A549 (cell line): ENCODE data around the gene SLC25A47. TPM values are rescaled to one million over a fixed set of nuclear protein-coding genes. Genes with fewer than 3 reads are reported as not detected.

Source experiments
- ATAC-seq, 2 experiments: fragments of 200-7000 bp in 1 of 2; fragments of >200 bp in 1 of 2; cut with Nextera tagmentation in 1 of 2; cut with Tn5 transposase in 1 of 2; 3 replicates each; pipeline versions ENCODE4 v1.8.0 to v1.9.1; 2018 to 2020; ENCODE audit warnings: mild to moderate bottlenecking in 1 of 2, moderate library complexity in 1 of 2
- CTCF ChIA-PET: fragments of 300-600 bp; sonication (Branson Sonifier 250); formaldehyde crosslinking; extraction: SDS; loops from one replicate; lab custom pipeline; 2021; ENCODE audit warnings: antibody characterized with exemption, inconsistent platforms; lab: Yijun Ruan, JAX
- POLR2A ChIA-PET: fragments of 350-600 bp; formaldehyde crosslinking; extraction: SDS; loops from one replicate; lab custom pipeline; 2021; ENCODE audit warnings: antibody characterized with exemption, inconsistent platforms; lab: Yijun Ruan, JAX
- DNase-seq, 2 experiments: peaks; one replicate each; pipeline versions ENCODE4 v3.0.0 to v3.0.0-alpha.2; 2011 to 2016; ENCODE audit warnings: low read depth in 1 of 2, low spot score in 1 of 2
- FAIRE-seq: peaks from 2 replicates; lab custom pipeline; 2011; peaks lifted over from hg19 to GRCh38; lab: Jason Lieb, UNC
- H3K27ac ChIP-seq, 2 experiments: fragments of >200 bp; sonication (Bioruptor Twin); formaldehyde crosslinking; 3 replicates each; pipeline ENCODE4 v1.5.1; 2016 to 2017
- H3K4me1 ChIP-seq: fragments of >200 bp; sonication (Bioruptor Twin); formaldehyde crosslinking; 3 replicates; pipeline ENCODE4 v1.6.1; 2016
- H3K4me2 ChIP-seq: fragments of >200 bp; sonication (Bioruptor Twin); formaldehyde crosslinking; 3 replicates; pipeline ENCODE4 v1.6.1; 2016
- H3K4me3 ChIP-seq: fragments of >200 bp; sonication (Bioruptor Twin); formaldehyde crosslinking; 3 replicates; pipeline ENCODE4 v1.5.1; 2016
- H3K9me3 ChIP-seq: fragments of >200 bp; sonication (Bioruptor Twin); formaldehyde crosslinking; 3 replicates; pipeline ENCODE4 v1.6.1; 2016
- CEBPB ChIP-seq, 2 experiments: fragments of >200 bp in 1 of 2; sonication (Bioruptor Twin) in 1 of 2; formaldehyde crosslinking in 1 of 2; IDR thresholded peaks; 2 replicates each; pipeline ENCODE4 v1.6.1; 2012 to 2016
- CHD2 ChIP-seq: fragments of 150-350 bp; IDR thresholded peaks from 2 replicates; pipeline ENCODE4 v1.6.1; 2014; ENCODE audit warnings: low read length; ENCODE audit not compliant: partially characterized antibody
- CHD4 ChIP-seq: fragments of 200-600 bp; sonication (generic); IDR thresholded peaks from 2 replicates; pipeline ENCODE4 v1.6.1; 2016; ENCODE audit warnings: antibody characterized with exemption, mild to moderate bottlenecking, borderline replicate concordance
- ESRRA ChIP-seq: fragments of 150-350 bp; IDR thresholded peaks from 2 replicates; pipeline ENCODE4 v1.6.1; 2014; ENCODE audit warnings: mild to moderate bottlenecking, low read length, borderline replicate concordance
- FOXS1 ChIP-seq: fragments of 250-450 bp; sonication (Bioruptor Pico); IDR thresholded peaks from 2 replicates; pipeline ENCODE4 v1.5.0; 2020; ENCODE audit warnings: mild to moderate bottlenecking, moderate library complexity
- GATA3 ChIP-seq: IDR thresholded peaks from 2 replicates; pipeline ENCODE4 v1.6.1; 2012; ENCODE audit warnings: borderline replicate concordance
- HOXA7 ChIP-seq: fragments of 250-450 bp; sonication (Bioruptor Pico); IDR thresholded peaks from 2 replicates; pipeline ENCODE4 v1.5.0; 2020; ENCODE audit warnings: mild to moderate bottlenecking, moderate library complexity
- JUN ChIP-seq, 2 experiments: fragments of >200 bp; sonication (Bioruptor Twin); formaldehyde crosslinking; IDR thresholded peaks; 2 replicates in 1 of 2; 3 replicates in 1 of 2; pipeline ENCODE4 v1.6.1; 2016 to 2017
- JUNB ChIP-seq: fragments of >200 bp; sonication (Bioruptor Twin); formaldehyde crosslinking; IDR thresholded peaks from 2 replicates; pipeline ENCODE4 v1.6.1; 2016
- MAZ ChIP-seq: fragments of 150-350 bp; IDR thresholded peaks from 2 replicates; pipeline ENCODE4 v1.6.1; 2014; ENCODE audit warnings: antibody characterized with exemption, low read depth, low read length, borderline replicate concordance
- MYC ChIP-seq: IDR thresholded peaks from 2 replicates; pipeline ENCODE4 v1.6.1; 2012; ENCODE audit warnings: mild to moderate bottlenecking, inconsistent platforms, low read length, improper control_type of control experiment, borderline replicate concordance
- NFE2L2 ChIP-seq: fragments of 150-350 bp; conservative IDR thresholded peaks from 2 replicates; pipeline ENCODE4 v1.6.1; 2014; ENCODE audit warnings: low read length
- PHF8 ChIP-seq: fragments of 200-600 bp; sonication (generic); IDR thresholded peaks from 2 replicates; pipeline ENCODE4 v1.6.1; 2016; ENCODE audit warnings: low read depth, mild to moderate bottlenecking, antibody characterized with exemption, moderate library complexity, borderline replicate concordance
- POLR2A ChIP-seq: IDR thresholded peaks from 2 replicates; pipeline ENCODE4 v1.6.1; 2012; ENCODE audit warnings: mild to moderate bottlenecking, low read length
- POLR2AphosphoS2 ChIP-seq: conservative IDR thresholded peaks from 2 replicates; pipeline ENCODE4 v1.6.1; 2012; ENCODE audit warnings: low read length, improper control_type of control experiment, inconsistent platforms
- RAD21 ChIP-seq, 2 experiments: fragments of >200 bp in 1 of 2; sonication (Bioruptor Twin) in 1 of 2; formaldehyde crosslinking in 1 of 2; IDR thresholded peaks in 1 of 2; conservative IDR thresholded peaks in 1 of 2; 2 replicates in 1 of 2; 3 replicates in 1 of 2; pipeline ENCODE4 v1.6.1; 2012 to 2018; ENCODE audit warnings: inconsistent platforms in 1 of 2
- RARB ChIP-seq: fragments of 250-450 bp; sonication (Bioruptor Pico); IDR thresholded peaks from 2 replicates; pipeline ENCODE4 v1.8.0; 2021; ENCODE audit warnings: mild to moderate bottlenecking, moderate library complexity
- RCOR1 ChIP-seq: fragments of 150-350 bp; IDR thresholded peaks from 2 replicates; pipeline ENCODE4 v1.6.1; 2014; ENCODE audit warnings: antibody characterized with exemption, low read length, low read depth
- RFX5 ChIP-seq: fragments of 450-650 bp; IDR thresholded peaks from 2 replicates; pipeline ENCODE4 v1.7.1; 2014; ENCODE audit warnings: antibody characterized with exemption, mild to moderate bottlenecking, moderate library complexity
- TFCP2L1 ChIP-seq: fragments of 250-450 bp; sonication (Bioruptor Pico); IDR thresholded peaks from 2 replicates; pipeline ENCODE4 v1.5.0; 2021; ENCODE audit warnings: mild to moderate bottlenecking
- TP53 ChIP-seq: fragments of 250-450 bp; sonication (Bioruptor Pico); IDR thresholded peaks from 2 replicates; pipeline ENCODE4 v1.5.0; 2021; ENCODE audit warnings: mild to moderate bottlenecking, moderate library complexity
- ZFP36 ChIP-seq: fragments of 450-650 bp; IDR thresholded peaks from 2 replicates; pipeline ENCODE4 v1.6.1; 2014; ENCODE audit warnings: borderline replicate concordance; ENCODE audit not compliant: partially characterized antibody
- WGBS: methylation state at CpG from one replicate; pipeline ENCODE4 v1.1.6; 2017; ENCODE audit errors: missing lambda C conversion rate; 5-methylcytosine and 5-hydroxymethylcytosine counted together
- polyA plus RNA-seq, 4 experiments: library from polyadenylated mRNA; depleted of rRNA in 3 of 4; stranded (reverse); fragments of >200 nt; fragmentation: RNase III in 1 of 4; extraction: RNeasy Plus Mini Kit Qiagen cat#74134 plus additional on column Dnase treatment in 1 of 4; gene quantifications; 2 replicates in 3 of 4; 3 replicates in 1 of 4; pipeline ENCODE4 v1.2.3, GENCODE V29; 2011 to 2017
- TF ChIP-seq, protein P1 (sequence below): IDR thresholded peaks from 2 replicates; pipeline ENCODE4 v1.6.1; 2012
- TF ChIP-seq, protein P2 (sequence below): fragments of 250-450 bp; sonication (Bioruptor Pico); IDR thresholded peaks from 2 replicates; pipeline ENCODE4 v1.5.0; 2021; ENCODE audit warnings: mild to moderate bottlenecking, moderate library complexity, borderline replicate concordance
- TF ChIP-seq, protein P3 (sequence below): IDR thresholded peaks from 2 replicates; pipeline ENCODE4 v1.6.1; 2012
- TF ChIP-seq, protein P4 (sequence below): fragments of 450-650 bp; IDR thresholded peaks from 2 replicates; pipeline ENCODE4 v1.6.1; 2014; ENCODE audit warnings: antibody characterized with exemption
- TF ChIP-seq, protein P5 (sequence below): IDR thresholded peaks from 2 replicates; pipeline ENCODE4 v1.6.1; 2012; ENCODE audit warnings: low read depth, borderline replicate concordance
- TF ChIP-seq, protein P6 (sequence below): fragments of >200 bp; sonication (Bioruptor Twin); formaldehyde crosslinking; IDR thresholded peaks from 3 replicates; pipeline ENCODE4 v1.6.1; 2016

The SLC25A47 gene
- polyA plus RNA-seq, 2 of the 4 experiments (the other 2 are of a cell fraction): not detected

DNA sequence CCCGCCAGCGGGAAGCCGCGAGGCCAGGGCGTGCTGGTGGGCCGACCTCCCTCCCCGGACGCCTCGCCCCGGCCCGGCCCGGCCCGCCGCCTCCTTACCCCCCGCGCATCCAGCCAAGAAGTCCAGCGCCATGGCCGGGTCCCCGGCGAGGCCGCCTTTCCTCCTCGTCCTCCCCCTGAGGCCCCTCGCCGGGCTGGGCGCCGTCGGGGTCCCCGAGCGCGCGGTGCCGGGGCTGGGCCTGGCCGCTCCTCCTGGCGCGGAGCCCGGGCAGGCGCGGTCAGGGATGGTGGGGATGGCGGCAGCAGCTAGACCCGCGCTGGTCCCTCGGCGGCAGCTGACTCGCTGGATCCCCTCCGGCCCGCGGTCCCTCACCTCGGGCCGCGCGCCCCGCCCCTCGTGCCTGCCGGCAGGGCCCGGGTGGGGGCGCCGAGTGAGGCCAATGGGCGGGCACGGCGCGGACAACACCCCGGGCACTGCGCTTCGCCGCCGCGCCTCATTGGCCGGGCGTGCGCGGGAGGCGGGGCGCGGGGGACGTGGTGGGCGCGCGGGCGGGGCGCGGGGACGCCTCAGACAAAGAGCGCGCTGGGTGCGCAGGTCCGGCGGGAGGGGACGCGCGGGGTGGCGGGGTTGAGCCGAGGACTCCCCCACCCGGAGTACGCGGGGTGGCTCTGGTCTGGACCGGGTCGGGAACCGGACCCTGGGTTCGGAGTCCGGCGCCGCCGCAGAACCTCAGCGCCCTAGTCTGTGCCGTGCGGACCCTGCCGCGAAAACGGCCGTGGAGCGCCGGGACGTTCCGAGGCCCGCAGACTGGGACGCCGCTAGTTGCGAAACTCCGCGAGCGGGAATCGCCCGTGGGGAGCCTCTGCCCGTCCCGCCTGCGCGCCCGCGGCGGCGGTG is 16.8 kb upstream of the SLC25A47 start, which contains the start of gene SLC25A29:
SLC25A29 (minus strand) TSS at position 344 of the 897 bp plus-strand sequence; CDS start at position 132, 212 bp downstream.
- POLR2A ChIA-PET: no interaction called here
- CTCF ChIA-PET: no interaction called here

More for the DNA sequence above, 16.8 kb upstream of the SLC25A47 start, which contains the start of gene SLC25A29:
- ATAC-seq (peak; percentile 75 to 86), DNase-seq (peak; percentile 79 to 87), FAIRE-seq (no peak)
- no peaks in the 10 kb centered on the region for H3K9me3 ChIP-seq
- peak within 1 kb of the TSS; percentile 99 for H3K4me2 ChIP-seq
- TF ChIP-seq, protein P1, sequence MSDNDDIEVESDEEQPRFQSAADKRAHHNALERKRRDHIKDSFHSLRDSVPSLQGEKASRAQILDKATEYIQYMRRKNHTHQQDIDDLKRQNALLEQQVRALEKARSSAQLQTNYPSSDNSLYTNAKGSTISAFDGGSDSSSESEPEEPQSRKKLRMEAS: peak; percentile 45; the same call in 1 of the 2 replicates
- no peak for TF ChIP-seq MYC
- no peak for TF ChIP-seq NFE2L2
- TF ChIP-seq RFX5: no peak
- TF ChIP-seq, protein P2, sequence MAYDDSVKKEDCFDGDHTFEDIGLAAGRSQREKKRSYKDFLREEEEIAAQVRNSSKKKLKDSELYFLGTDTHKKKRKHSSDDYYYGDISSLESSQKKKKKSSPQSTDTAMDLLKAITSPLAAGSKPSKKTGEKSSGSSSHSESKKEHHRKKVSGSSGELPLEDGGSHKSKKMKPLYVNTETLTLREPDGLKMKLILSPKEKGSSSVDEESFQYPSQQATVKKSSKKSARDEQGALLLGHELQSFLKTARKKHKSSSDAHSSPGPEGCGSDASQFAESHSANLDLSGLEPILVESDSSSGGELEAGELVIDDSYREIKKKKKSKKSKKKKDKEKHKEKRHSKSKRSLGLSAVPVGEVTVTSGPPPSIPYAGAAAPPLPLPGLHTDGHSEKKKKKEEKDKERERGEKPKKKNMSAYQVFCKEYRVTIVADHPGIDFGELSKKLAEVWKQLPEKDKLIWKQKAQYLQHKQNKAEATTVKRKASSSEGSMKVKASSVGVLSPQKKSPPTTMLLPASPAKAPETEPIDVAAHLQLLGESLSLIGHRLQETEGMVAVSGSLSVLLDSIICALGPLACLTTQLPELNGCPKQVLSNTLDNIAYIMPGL (CRISPR knock-in tag): no peak
- peak; percentile 62 for TF ChIP-seq POLR2A
- TF ChIP-seq CEBPB (IDR thresholded peaks at IDR 0.05): peak; percentile 40 to 64; a peak in 3 of 4 replicates
- TF ChIP-seq PHF8: peak; percentile 58; the same call in 1 of the 2 replicates
- TF ChIP-seq TP53 (CRISPR knock-in tag): no peak
- TF ChIP-seq, protein P3, sequence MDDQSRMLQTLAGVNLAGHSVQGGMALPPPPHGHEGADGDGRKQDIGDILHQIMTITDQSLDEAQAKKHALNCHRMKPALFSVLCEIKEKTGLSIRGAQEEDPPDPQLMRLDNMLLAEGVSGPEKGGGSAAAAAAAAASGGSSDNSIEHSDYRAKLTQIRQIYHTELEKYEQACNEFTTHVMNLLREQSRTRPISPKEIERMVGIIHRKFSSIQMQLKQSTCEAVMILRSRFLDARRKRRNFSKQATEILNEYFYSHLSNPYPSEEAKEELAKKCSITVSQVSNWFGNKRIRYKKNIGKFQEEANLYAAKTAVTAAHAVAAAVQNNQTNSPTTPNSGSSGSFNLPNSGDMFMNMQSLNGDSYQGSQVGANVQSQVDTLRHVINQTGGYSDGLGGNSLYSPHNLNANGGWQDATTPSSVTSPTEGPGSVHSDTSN: no peak
- TF ChIP-seq CHD4: no peak
- TF ChIP-seq TFCP2L1 (CRISPR knock-in tag): no peak
- TF ChIP-seq, protein P4, sequence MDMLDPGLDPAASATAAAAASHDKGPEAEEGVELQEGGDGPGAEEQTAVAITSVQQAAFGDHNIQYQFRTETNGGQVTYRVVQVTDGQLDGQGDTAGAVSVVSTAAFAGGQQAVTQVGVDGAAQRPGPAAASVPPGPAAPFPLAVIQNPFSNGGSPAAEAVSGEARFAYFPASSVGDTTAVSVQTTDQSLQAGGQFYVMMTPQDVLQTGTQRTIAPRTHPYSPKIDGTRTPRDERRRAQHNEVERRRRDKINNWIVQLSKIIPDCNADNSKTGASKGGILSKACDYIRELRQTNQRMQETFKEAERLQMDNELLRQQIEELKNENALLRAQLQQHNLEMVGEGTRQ: no peak
- no peak for TF ChIP-seq FOXS1 (CRISPR knock-in tag)
- TF ChIP-seq HOXA7 (CRISPR knock-in tag): no peak
- peak in 1 of 2 experiments; percentile 25; a peak in 1 of 5 replicates for TF ChIP-seq JUN (IDR thresholded peaks at IDR 0.05)
- TF ChIP-seq, protein P5, sequence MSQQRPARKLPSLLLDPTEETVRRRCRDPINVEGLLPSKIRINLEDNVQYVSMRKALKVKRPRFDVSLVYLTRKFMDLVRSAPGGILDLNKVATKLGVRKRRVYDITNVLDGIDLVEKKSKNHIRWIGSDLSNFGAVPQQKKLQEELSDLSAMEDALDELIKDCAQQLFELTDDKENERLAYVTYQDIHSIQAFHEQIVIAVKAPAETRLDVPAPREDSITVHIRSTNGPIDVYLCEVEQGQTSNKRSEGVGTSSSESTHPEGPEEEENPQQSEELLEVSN: peak; percentile 45; the same call in 1 of the 2 replicates
- TF ChIP-seq RARB (CRISPR knock-in tag): no peak
- no peak for TF ChIP-seq GATA3
- TF ChIP-seq CHD2: no peak
- TF ChIP-seq ESRRA: no peak
- no peak for TF ChIP-seq RAD21 (conservative IDR thresholded peaks at IDR 0.05 in 1 of 2, IDR thresholded peaks at IDR 0.05 in 1 of 2)
- no peak for TF ChIP-seq ZFP36
- TF ChIP-seq RCOR1: no peak
- TF ChIP-seq, protein P6, sequence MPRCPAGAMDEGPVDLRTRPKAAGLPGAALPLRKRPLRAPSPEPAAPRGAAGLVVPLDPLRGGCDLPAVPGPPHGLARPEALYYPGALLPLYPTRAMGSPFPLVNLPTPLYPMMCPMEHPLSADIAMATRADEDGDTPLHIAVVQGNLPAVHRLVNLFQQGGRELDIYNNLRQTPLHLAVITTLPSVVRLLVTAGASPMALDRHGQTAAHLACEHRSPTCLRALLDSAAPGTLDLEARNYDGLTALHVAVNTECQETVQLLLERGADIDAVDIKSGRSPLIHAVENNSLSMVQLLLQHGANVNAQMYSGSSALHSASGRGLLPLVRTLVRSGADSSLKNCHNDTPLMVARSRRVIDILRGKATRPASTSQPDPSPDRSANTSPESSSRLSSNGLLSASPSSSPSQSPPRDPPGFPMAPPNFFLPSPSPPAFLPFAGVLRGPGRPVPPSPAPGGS: 0 out of 3 replicates have a peak, but pooled peaks have one; percentile 41
- TF ChIP-seq POLR2AphosphoS2: no peak
- TF ChIP-seq JUNB: no peak
- no peak for TF ChIP-seq MAZ
- peak within 1 kb of the TSS; percentile 88 for H3K4me3 ChIP-seq
- H3K27ac ChIP-seq: peak within 1 kb of the TSS; percentile 68 to 91
- peaks cover 29% of the 10 kb centered on the region for H3K4me1 ChIP-seq
- no CpG with 5 or more reads among the region's 131 CpGs for WGBS
